ENCODE data around the gene BTG3.

DNA sequence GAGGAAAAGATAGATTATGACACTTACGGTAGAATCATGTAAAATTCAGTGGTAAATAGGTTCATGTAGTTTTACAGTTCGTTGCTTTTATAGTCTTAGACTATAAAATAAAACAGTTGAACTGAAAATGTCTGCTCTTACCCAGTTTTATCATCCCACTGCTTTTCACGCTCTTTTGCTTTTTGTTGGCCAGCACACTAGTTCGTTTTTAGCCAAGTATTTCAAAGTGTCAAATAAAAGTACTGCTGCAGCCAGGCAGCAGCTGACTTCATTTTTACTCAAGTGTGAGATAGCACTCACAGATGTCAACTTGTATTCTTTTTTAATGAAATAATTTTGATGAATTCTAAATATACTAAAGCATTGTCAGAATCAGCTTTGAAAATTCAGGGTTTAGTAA lies 18.5 kb upstream of the BTG3 start:
- TF ChIP-seq TAF1 (IDR thresholded peaks at IDR 0.05; ENCODE audit: borderline replicate concordance, insufficient read depth, low read length) (no peak), POLR2AphosphoS5 (IDR thresholded peaks at IDR 0.05; ENCODE audit: low read depth, low read length) (no peak), SIN3A (IDR thresholded peaks at IDR 0.05; ENCODE audit: borderline replicate concordance, insufficient read depth, low read length) (no peak), FOXP2 (optimal IDR thresholded peaks at IDR 0.05; ENCODE audit: borderline replicate concordance, extremely low read depth, extremely low read length, insufficient read depth) (no peak)
- TF ChIP-seq, protein P1, sequence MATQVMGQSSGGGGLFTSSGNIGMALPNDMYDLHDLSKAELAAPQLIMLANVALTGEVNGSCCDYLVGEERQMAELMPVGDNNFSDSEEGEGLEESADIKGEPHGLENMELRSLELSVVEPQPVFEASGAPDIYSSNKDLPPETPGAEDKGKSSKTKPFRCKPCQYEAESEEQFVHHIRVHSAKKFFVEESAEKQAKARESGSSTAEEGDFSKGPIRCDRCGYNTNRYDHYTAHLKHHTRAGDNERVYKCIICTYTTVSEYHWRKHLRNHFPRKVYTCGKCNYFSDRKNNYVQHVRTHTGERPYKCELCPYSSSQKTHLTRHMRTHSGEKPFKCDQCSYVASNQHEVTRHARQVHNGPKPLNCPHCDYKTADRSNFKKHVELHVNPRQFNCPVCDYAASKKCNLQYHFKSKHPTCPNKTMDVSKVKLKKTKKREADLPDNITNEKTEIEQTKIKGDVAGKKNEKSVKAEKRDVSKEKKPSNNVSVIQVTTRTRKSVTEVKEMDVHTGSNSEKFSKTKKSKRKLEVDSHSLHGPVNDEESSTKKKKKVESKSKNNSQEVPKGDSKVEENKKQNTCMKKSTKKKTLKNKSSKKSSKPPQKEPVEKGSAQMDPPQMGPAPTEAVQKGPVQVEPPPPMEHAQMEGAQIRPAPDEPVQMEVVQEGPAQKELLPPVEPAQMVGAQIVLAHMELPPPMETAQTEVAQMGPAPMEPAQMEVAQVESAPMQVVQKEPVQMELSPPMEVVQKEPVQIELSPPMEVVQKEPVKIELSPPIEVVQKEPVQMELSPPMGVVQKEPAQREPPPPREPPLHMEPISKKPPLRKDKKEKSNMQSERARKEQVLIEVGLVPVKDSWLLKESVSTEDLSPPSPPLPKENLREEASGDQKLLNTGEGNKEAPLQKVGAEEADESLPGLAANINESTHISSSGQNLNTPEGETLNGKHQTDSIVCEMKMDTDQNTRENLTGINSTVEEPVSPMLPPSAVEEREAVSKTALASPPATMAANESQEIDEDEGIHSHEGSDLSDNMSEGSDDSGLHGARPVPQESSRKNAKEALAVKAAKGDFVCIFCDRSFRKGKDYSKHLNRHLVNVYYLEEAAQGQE (IDR thresholded peaks at IDR 0.05; ENCODE audit: insufficient read depth in 1 of 2, low read depth in 2 of 2, low read length in 2 of 2): no peak
